HCT116 (cell line): ENCODE results near the gene ZBED6. TPM values are rescaled to one million over a fixed set of nuclear protein-coding genes. Genes with fewer than 3 reads are reported as not detected.

Experiments
- ATAC-seq: fragments of 200-7000 bp; cut with Tn5 transposase; 2 replicates; pipeline ENCODE4 v1.9.1; 2020; ENCODE audit warnings: mild to moderate bottlenecking, moderate library complexity
- BruUV-seq: library from RNA; stranded (reverse); fragments of 400-500 nt; replicated peaks from 2 replicates; lab custom pipeline; 2021; lab: Mats Ljungman, UMichigan
- CTCF ChIA-PET: fragments of 300-600 bp; sonication (Branson Sonifier 250); formaldehyde crosslinking; loops from one replicate; lab custom pipeline; 2021; ENCODE audit warnings: antibody characterized with exemption; lab: Charles Lee
- POLR2A ChIA-PET: fragments of 300-600, 350-600 bp; sonication (Branson Sonifier 250); formaldehyde crosslinking; loops from one replicate; lab custom pipeline; 2021; ENCODE audit warnings: antibody characterized with exemption; lab: Charles Lee
- RAD21 ChIA-PET, 2 experiments: fragments of 300-600 bp; sonication (Branson Sonifier 250); formaldehyde crosslinking; loops; one replicate each; lab custom pipeline; 2023; ENCODE audit warnings: low total read pairs in 2 of 2; ENCODE audit not compliant: uncharacterized antibody in 2 of 2, unreplicated experiment in 2 of 2, low non-redundant PET in 1 of 2; lab: Charles Lee
- DNase-seq: peaks from one replicate; pipeline ENCODE4 v3.0.0-alpha.2; 2010; ENCODE audit warnings: low read depth, low spot score
- H2AFZ ChIP-seq: fragments of 200-600 bp; shearing (Covaris generic), sonication (generic); 2 replicates; pipeline ENCODE4 v1.6.1; 2017; ENCODE audit warnings: low read depth, mixed run types, mixed read lengths, antibody characterized with exemption, low read length; ENCODE audit not compliant: poor library complexity, severe bottlenecking
- H3K27ac ChIP-seq: 2 replicates; pipeline ENCODE4 v1.5.1; 2012; ENCODE audit warnings: low read depth, low read length
- H3K27me3 ChIP-seq: fragments of 200-600 bp; sonication (generic); 2 replicates; pipeline ENCODE4 v1.6.1; 2016; ENCODE audit warnings: mixed run types, low read length, mixed read lengths; ENCODE audit not compliant: insufficient read depth
- H3K36me3 ChIP-seq, 2 experiments: fragments of 200-500 bp in 1 of 2; fragments of 200-600 bp in 1 of 2; sonication (Bioruptor generic) in 1 of 2; sonication (generic) in 1 of 2; 2 replicates each; pipeline versions ENCODE4 v1.5.1 to v1.6.1; 2014 to 2016; ENCODE audit warnings: low read length in 2 of 2, inconsistent platforms in 1 of 2, mixed read lengths in 1 of 2, mixed run types in 1 of 2; ENCODE audit not compliant: insufficient read depth in 2 of 2, control insufficient read depth in 1 of 2
- H3K4me1 ChIP-seq, 2 experiments: fragments of 200-600 bp in 1 of 2; sonication (generic) in 1 of 2; 2 replicates each; pipeline versions ENCODE4 v1.5.1 to v1.6.1; 2012 to 2017; ENCODE audit warnings: low read length in 2 of 2, inconsistent platforms in 1 of 2, mild to moderate bottlenecking in 1 of 2, mixed read lengths in 1 of 2, mixed run types in 1 of 2, moderate library complexity in 1 of 2; ENCODE audit not compliant: insufficient read depth in 2 of 2, control insufficient read depth in 1 of 2
- H3K4me2 ChIP-seq: fragments of 200-600 bp; sonication (generic); 2 replicates; pipeline ENCODE4 v1.6.1; 2017; ENCODE audit warnings: mixed run types, low read length, mixed read lengths
- H3K4me3 ChIP-seq, 2 experiments: fragments of 200-600 bp in 1 of 2; sonication (generic) in 1 of 2; replicated peaks in 1 of 2; 2 replicates each; pipeline ENCODE4 v1.5.1; 2011 to 2016; ENCODE audit warnings: low read length in 2 of 2, control low read depth in 1 of 2, low read depth in 1 of 2, mild to moderate bottlenecking in 1 of 2, mixed read lengths in 1 of 2, mixed run types in 1 of 2
- H3K79me2 ChIP-seq: fragments of 200-600 bp; sonication (generic); 2 replicates; pipeline ENCODE4 v1.6.1; 2017; ENCODE audit warnings: mild to moderate bottlenecking, mixed run types, low read length, moderate library complexity, mixed read lengths; ENCODE audit not compliant: insufficient read depth
- H3K9ac ChIP-seq: fragments of 200-600 bp; sonication (generic); 2 replicates; pipeline ENCODE4 v1.6.1; 2016; ENCODE audit warnings: low read length, mixed read lengths
- H3K9me2 ChIP-seq: fragments of 200-600 bp; sonication (generic), shearing (Covaris generic); 2 replicates; pipeline ENCODE4 v1.6.1; 2017; ENCODE audit warnings: mixed run types, mild to moderate bottlenecking, moderate library complexity; ENCODE audit not compliant: insufficient read depth
- H3K9me3 ChIP-seq, 2 experiments: fragments of 200-500 bp in 1 of 2; fragments of 200-600 bp in 1 of 2; sonication (Bioruptor generic) in 1 of 2; sonication (generic) in 1 of 2; 2 replicates each; pipeline ENCODE4 v1.6.1; 2014 to 2017; ENCODE audit warnings: low read length in 2 of 2, mixed read lengths in 2 of 2, inconsistent platforms in 1 of 2, low read depth in 1 of 2, mild to moderate bottlenecking in 1 of 2, mixed run types in 1 of 2, moderate library complexity in 1 of 2; ENCODE audit not compliant: control insufficient read depth in 1 of 2, insufficient read depth in 1 of 2
- H4K20me1 ChIP-seq: fragments of 200-600 bp; sonication (generic), shearing (Covaris generic); 2 replicates; pipeline ENCODE4 v1.6.1; 2017; ENCODE audit warnings: mixed run types, mild to moderate bottlenecking, moderate library complexity; ENCODE audit not compliant: insufficient read depth
- CBX3 ChIP-seq: IDR thresholded peaks from 2 replicates; pipeline ENCODE4 v1.6.1; 2012; ENCODE audit warnings: low read depth
- CTCF ChIP-seq, 3 experiments: fragments of 200-600 bp in 1 of 3; sonication (generic) in 1 of 3; IDR thresholded peaks in 2 of 3; conservative IDR thresholded peaks in 1 of 3; 2 replicates each; pipeline ENCODE4 v1.5.1; 2012 to 2017; ENCODE audit warnings: low read depth in 2 of 3, low read length in 2 of 3, antibody characterized with exemption in 1 of 3, borderline replicate concordance in 1 of 3, control low read depth in 1 of 3, mild to moderate bottlenecking in 1 of 3, mixed read lengths in 1 of 3, mixed run types in 1 of 3, moderate library complexity in 1 of 3; ENCODE audit not compliant: insufficient read depth in 1 of 3
- ELF1 ChIP-seq: IDR thresholded peaks from 2 replicates; pipeline ENCODE4 v1.6.1; 2012; ENCODE audit warnings: low read depth, borderline replicate concordance
- EZH2phosphoT487 ChIP-seq: fragments of 200-600 bp; IDR thresholded peaks from 2 replicates; pipeline ENCODE4 v1.6.1; 2018; ENCODE audit warnings: antibody characterized with exemption, borderline replicate concordance
- POLR2A ChIP-seq: IDR thresholded peaks from 2 replicates; pipeline ENCODE4 v1.7.0; 2011; ENCODE audit warnings: borderline replicate concordance; ENCODE audit not compliant: insufficient read depth, insufficient read length; ENCODE audit errors: extremely low read depth
- POLR2AphosphoS5 ChIP-seq: IDR thresholded peaks from 2 replicates; pipeline ENCODE4 v1.6.1; 2011; ENCODE audit warnings: mild to moderate bottlenecking, low read depth, low read length, moderate library complexity
- REST ChIP-seq: IDR thresholded peaks from 2 replicates; pipeline ENCODE4 v1.6.1; 2012; ENCODE audit warnings: low read depth
- SIN3A ChIP-seq: IDR thresholded peaks from 2 replicates; pipeline ENCODE4 v1.6.1; 2012; ENCODE audit warnings: low read depth
- SRF ChIP-seq: IDR thresholded peaks from 2 replicates; pipeline ENCODE4 v1.6.1; 2012; ENCODE audit warnings: low read depth
- TCF7L2 ChIP-seq: IDR thresholded peaks from 2 replicates; pipeline ENCODE4 v1.7.0; 2011; ENCODE audit warnings: borderline replicate concordance, inconsistent platforms; ENCODE audit not compliant: insufficient read depth, insufficient read length; ENCODE audit errors: extremely low read depth
- YY1 ChIP-seq: IDR thresholded peaks from 2 replicates; pipeline ENCODE4 v1.6.1; 2011; ENCODE audit warnings: low read length, low read depth, moderate library complexity, mild to moderate bottlenecking; ENCODE audit not compliant: insufficient replicate concordance; ENCODE audit errors: extremely low read depth
- ZFX ChIP-seq: fragments of 450-650 bp; IDR thresholded peaks from 2 replicates; pipeline ENCODE4 v1.6.1; 2017
- ZNF274 ChIP-seq: fragments of 200-500 bp; sonication (Bioruptor generic); IDR thresholded peaks from 2 replicates; pipeline ENCODE4 v1.6.1; 2014; ENCODE audit warnings: mild to moderate bottlenecking, low read depth, low read length, inconsistent platforms
- intact Hi-C: fragments of 100-400 bp; cut with micrococcal nuclease; formaldehyde crosslinking; loops from 2 replicates; pipeline ENCODE4 v1.10.0; 2022
- total RNA-seq: library from RNA; stranded (reverse); gene quantifications from one replicate; pipeline ENCODE4 v1.2.1, GENCODE V29; 2021; ENCODE audit not compliant: unreplicated experiment

ZBED6 gene
- total RNA-seq, 1 experiment from 2014 or later = 26.9 TPM

- no peaks in the 10 kb centered on the region for H3K79me2 ChIP-seq
- no peaks in the 10 kb centered on the region for H3K36me3 ChIP-seq
- H3K4me1 ChIP-seq = peaks cover 0 to 4% of the 10 kb centered on the region in 2 experiments; a peak in 1 of 4 replicates
- no peak for TF ChIP-seq TCF7L2
- TF ChIP-seq YY1 = no peak
- no peak for TF ChIP-seq CTCF (IDR thresholded peaks at IDR 0.05 in 2 of 3, conservative IDR thresholded peaks at IDR 0.05 in 1 of 3; ENCODE audit: borderline replicate concordance in 1 of 3, insufficient read depth in 1 of 3, low read depth in 2 of 3, low read length in 2 of 3)
- no peak for TF ChIP-seq POLR2A
- no peak for TF ChIP-seq ZFX
- no peak for TF ChIP-seq SRF
- TF ChIP-seq REST = no peak
- no peak for TF ChIP-seq SIN3A
- TF ChIP-seq ELF1 = no peak
- no peak for TF ChIP-seq CBX3
- TF ChIP-seq EZH2phosphoT487 = no peak
- TF ChIP-seq POLR2AphosphoS5 = no peak
- TF ChIP-seq ZNF274 = no peak
- H3K9me2 ChIP-seq = no peaks in the 10 kb centered on the region
- H4K20me1 ChIP-seq = no peaks in the 10 kb centered on the region
- ChIA-PET POLR2A (no interaction called here), CTCF (no interaction called here), RAD21 (no interaction called here)
- ATAC-seq (no peak), DNase-seq (no peak)
- no peak overlapping the region for H2AFZ ChIP-seq
- no TSS peak for BruUV-seq
- H3K27me3 ChIP-seq = no peaks in the 10 kb centered on the region
- intact Hi-C loops = no loop called here
- H3K9ac ChIP-seq = no peak overlapping the region
- H3K9me3 ChIP-seq = no peaks in the 10 kb centered on the region
- H3K4me3 ChIP-seq = no peak overlapping the region
- H3K4me2 ChIP-seq = no peak overlapping the region
- no peak overlapping the region for H3K27ac ChIP-seq
Measured at GRCh38 chr1:203763505-203763904, 31.9 kb upstream of the ZBED6 start.
